HEK293 (cell line): ENCODE data around the gene RBM42.

ENCODE experiments used
- CTCF ChIA-PET: fragments of 350-600 bp; formaldehyde crosslinking; extraction: SDS; loops from one replicate; lab custom pipeline; 2021; ENCODE audit warnings: antibody characterized with exemption; lab: Yijun Ruan, JAX
- POLR2A ChIA-PET: fragments of 300-600 bp; formaldehyde crosslinking; extraction: SDS; loops from one replicate; lab custom pipeline; 2020; ENCODE audit warnings: antibody characterized with exemption, inconsistent platforms; lab: Yijun Ruan, JAX
- H3K27ac ChIP-seq: fragments of 200-500 bp; sonication (Bioruptor generic); 2 replicates; pipeline ENCODE4 v1.5.1; 2014; ENCODE audit warnings: low read depth, low read length, control low read depth, inconsistent platforms; ENCODE audit errors: extremely low read depth
- H3K36me3 ChIP-seq, 2 experiments: fragments of 200-500 bp in 1 of 2; sonication (Bioruptor generic) in 1 of 2; 1 replicate in 1 of 2; 2 replicates in 1 of 2; pipeline ENCODE4 v1.5.1; 2014 to 2017; ENCODE audit warnings: inconsistent platforms in 2 of 2, low read length in 2 of 2; ENCODE audit not compliant: control insufficient read depth in 2 of 2, insufficient read depth in 1 of 2
- H3K4me1 ChIP-seq: fragments of 200-500 bp; sonication (Bioruptor generic); 2 replicates; pipeline ENCODE4 v1.5.1; 2014; ENCODE audit warnings: mild to moderate bottlenecking, low read length, inconsistent platforms; ENCODE audit not compliant: control insufficient read depth, insufficient read depth
- H3K4me3 ChIP-seq: 2 replicates; pipeline ENCODE4 v1.5.1; 2011; ENCODE audit warnings: low read depth, mild to moderate bottlenecking, control low read depth, low read length, moderate library complexity
- H3K9me3 ChIP-seq: fragments of 200-500 bp; sonication (Bioruptor generic); 2 replicates; pipeline ENCODE4 v1.5.1; 2014; ENCODE audit warnings: low read depth, low read length, inconsistent platforms; ENCODE audit not compliant: control insufficient read depth, insufficient read depth
- GLIS1 ChIP-seq: fragments of 450-650 bp; formaldehyde crosslinking; IDR thresholded peaks from 2 replicates; pipeline ENCODE4 v1.5.1; 2016; ENCODE audit warnings: missing biosample characterization, missing genetic modification characterization
- GLIS2 ChIP-seq: fragments of 450-650 bp; formaldehyde crosslinking; IDR thresholded peaks from 2 replicates; pipeline ENCODE4 v1.5.1; 2016; ENCODE audit warnings: missing biosample characterization, missing genetic modification characterization
- HOXD13 ChIP-seq: sonication (generic); formaldehyde crosslinking; IDR thresholded peaks from 2 replicates; pipeline ENCODE4 v1.8.0; 2022; ENCODE audit warnings: missing genetic modification reagents, borderline replicate concordance
- RBAK ChIP-seq: fragments of 450-650 bp; formaldehyde crosslinking; IDR thresholded peaks from 2 replicates; pipeline ENCODE4 v1.5.1; 2016; ENCODE audit warnings: missing biosample characterization, missing genetic modification characterization
- ZEB2 ChIP-seq: fragments of 450-650 bp; formaldehyde crosslinking; IDR thresholded peaks from 2 replicates; pipeline ENCODE4 v1.5.1; 2016; ENCODE audit warnings: missing biosample characterization, missing genetic modification characterization
- ZNF169 ChIP-seq: fragments of 450-650 bp; formaldehyde crosslinking; IDR thresholded peaks from 2 replicates; pipeline ENCODE4 v1.5.1; 2016; ENCODE audit warnings: missing biosample characterization, missing genetic modification characterization
- ZNF175 ChIP-seq: fragments of 450-650 bp; formaldehyde crosslinking; IDR thresholded peaks from 2 replicates; pipeline ENCODE4 v1.5.1; 2016; ENCODE audit warnings: missing biosample characterization, missing genetic modification characterization
- ZNF311 ChIP-seq: fragments of 450-650 bp; formaldehyde crosslinking; IDR thresholded peaks from 2 replicates; pipeline ENCODE4 v1.5.1; 2017; ENCODE audit warnings: missing biosample characterization, missing genetic modification characterization, borderline replicate concordance
- ZNF335 ChIP-seq: fragments of 450-650 bp; formaldehyde crosslinking; conservative IDR thresholded peaks from 2 replicates; pipeline ENCODE4 v1.5.1; 2016; ENCODE audit warnings: missing biosample characterization, missing genetic modification characterization
- ZNF785 ChIP-seq: fragments of 450-650 bp; formaldehyde crosslinking; IDR thresholded peaks from 2 replicates; pipeline ENCODE4 v1.5.1; 2016; ENCODE audit warnings: missing biosample characterization, missing genetic modification characterization
- ZSCAN23 ChIP-seq: fragments of 450-650 bp; formaldehyde crosslinking; IDR thresholded peaks from 2 replicates; pipeline ENCODE4 v1.5.1; 2016; ENCODE audit warnings: missing biosample characterization, missing genetic modification characterization
- TF ChIP-seq, protein P1 (sequence below): fragments of 450-650 bp; formaldehyde crosslinking; IDR thresholded peaks from 2 replicates; pipeline ENCODE4 v1.5.1; 2016; ENCODE audit warnings: missing biosample characterization, missing genetic modification characterization
- TF ChIP-seq, protein P2 (sequence below): fragments of 450-650 bp; formaldehyde crosslinking; conservative IDR thresholded peaks from 2 replicates; pipeline ENCODE4 v1.5.1; 2016; ENCODE audit warnings: low read depth, missing biosample characterization, missing genetic modification characterization
- TF ChIP-seq, protein P3 (sequence below): fragments of 450-650 bp; formaldehyde crosslinking; IDR thresholded peaks from 2 replicates; pipeline ENCODE4 v1.5.1; 2016; ENCODE audit warnings: missing biosample characterization, missing genetic modification characterization
- TF ChIP-seq, protein P4 (sequence below): fragments of 450-650 bp; formaldehyde crosslinking; IDR thresholded peaks from 2 replicates; pipeline ENCODE4 v1.5.1; 2016; ENCODE audit warnings: missing biosample characterization, missing genetic modification characterization
- TF ChIP-seq, protein P5 (sequence below): fragments of 450-650 bp; formaldehyde crosslinking; IDR thresholded peaks from 2 replicates; pipeline ENCODE4 v1.5.1; 2016; ENCODE audit warnings: missing biosample characterization, missing genetic modification characterization

RBM42 gene

DNA sequence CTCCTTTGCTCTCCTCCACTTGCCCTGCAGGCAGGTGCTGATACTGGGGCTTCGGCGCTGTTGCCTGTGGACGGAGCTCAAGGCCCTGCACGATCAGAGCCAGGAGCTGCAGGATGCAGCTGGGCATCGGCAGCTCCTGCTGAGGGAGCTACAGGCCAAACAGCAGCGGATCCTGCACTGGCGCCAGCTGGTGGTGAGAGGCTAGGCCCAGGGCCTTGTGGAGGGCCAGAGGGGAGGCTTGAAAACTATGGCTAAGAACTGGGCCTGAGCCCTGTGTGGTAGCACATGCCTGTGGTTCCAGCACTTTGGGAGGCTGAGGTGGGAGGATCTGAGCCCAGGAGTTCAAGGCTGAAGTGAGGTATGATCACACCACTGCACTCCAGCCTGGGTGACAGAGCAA is 10.0 kb upstream of the RBM42 start:
- 0 out of 2 replicates have a peak, but pooled peaks cover under 1% of the 10 kb centered on the region for H3K4me1 ChIP-seq
- H3K9me3 ChIP-seq = no peaks in the 10 kb centered on the region
- POLR2A ChIA-PET = interaction anchor here (0.6 to 2.1 kb wide), 4 partner anchors 9 to 37 kb away, joined by 3 to 5 read pairs (median 4); partner anchors contain the start of genes COX6B1 and RBM42
- peaks cover 96 to 97% of the 10 kb centered on the region in 2 experiments for H3K36me3 ChIP-seq
- peak overlapping the region; percentile 16; the same call in 1 of the 2 replicates for H3K27ac ChIP-seq
- CTCF ChIA-PET = interaction anchor here (0.6 to 1.3 kb wide), 4 partner anchors 12 to 70 kb away, joined by 3 to 5 read pairs (median 4); no protein-coding TSS in a partner anchor
- 0 out of 2 replicates have a peak, but pooled peaks have one; percentile 23 for TF ChIP-seq GLIS2 (tag by site-specific recombination)
- peak; percentile 60 for TF ChIP-seq GLIS1 (tag by site-specific recombination)
- TF ChIP-seq, protein P1, sequence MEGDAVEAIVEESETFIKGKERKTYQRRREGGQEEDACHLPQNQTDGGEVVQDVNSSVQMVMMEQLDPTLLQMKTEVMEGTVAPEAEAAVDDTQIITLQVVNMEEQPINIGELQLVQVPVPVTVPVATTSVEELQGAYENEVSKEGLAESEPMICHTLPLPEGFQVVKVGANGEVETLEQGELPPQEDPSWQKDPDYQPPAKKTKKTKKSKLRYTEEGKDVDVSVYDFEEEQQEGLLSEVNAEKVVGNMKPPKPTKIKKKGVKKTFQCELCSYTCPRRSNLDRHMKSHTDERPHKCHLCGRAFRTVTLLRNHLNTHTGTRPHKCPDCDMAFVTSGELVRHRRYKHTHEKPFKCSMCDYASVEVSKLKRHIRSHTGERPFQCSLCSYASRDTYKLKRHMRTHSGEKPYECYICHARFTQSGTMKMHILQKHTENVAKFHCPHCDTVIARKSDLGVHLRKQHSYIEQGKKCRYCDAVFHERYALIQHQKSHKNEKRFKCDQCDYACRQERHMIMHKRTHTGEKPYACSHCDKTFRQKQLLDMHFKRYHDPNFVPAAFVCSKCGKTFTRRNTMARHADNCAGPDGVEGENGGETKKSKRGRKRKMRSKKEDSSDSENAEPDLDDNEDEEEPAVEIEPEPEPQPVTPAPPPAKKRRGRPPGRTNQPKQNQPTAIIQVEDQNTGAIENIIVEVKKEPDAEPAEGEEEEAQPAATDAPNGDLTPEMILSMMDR (tag by site-specific recombination) = peak; percentile 84
- no peak for TF ChIP-seq ZNF335 (tag by site-specific recombination)
- H3K4me3 ChIP-seq = no peak overlapping the region

DNA sequence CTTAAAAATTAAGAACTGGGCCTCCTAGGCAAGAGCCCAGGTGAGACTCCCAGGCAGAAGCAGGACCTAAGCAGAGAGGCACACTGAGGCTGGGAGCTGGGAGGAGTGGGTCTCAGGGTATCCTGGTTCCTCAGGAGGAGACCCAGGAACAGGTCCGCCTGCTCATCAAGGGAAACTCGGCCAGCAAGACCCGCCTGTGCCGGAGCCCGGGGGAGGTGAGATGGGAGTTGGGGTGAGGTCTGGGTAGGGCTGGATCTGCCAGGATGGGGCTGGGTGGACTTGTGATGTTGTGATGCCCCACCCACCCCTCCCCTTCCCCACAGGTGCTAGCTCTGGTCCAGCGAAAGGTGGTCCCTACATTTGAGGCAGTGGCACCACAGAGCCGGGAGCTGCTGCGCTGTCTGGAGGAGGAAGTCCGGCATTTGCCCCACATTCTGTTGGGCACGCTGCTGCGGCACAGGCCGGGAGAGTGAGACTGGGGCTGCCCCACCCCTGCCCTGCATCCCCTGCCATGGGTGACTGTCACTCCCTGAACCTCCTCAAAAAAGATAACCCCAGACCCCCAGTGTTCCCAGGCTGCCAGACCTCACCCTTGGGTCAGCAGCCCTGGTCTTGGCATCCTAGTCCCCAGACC is 9.4 kb upstream of the RBM42 start:
- POLR2A ChIA-PET = interaction anchor here (0.6 to 2.1 kb wide), 5 partner anchors 9 to 266 kb away, joined by 3 to 5 read pairs (median 4); partner anchors contain the start of genes COX6B1 and RBM42
- CTCF ChIA-PET = interaction anchor here (0.6 to 1.5 kb wide), 5 partner anchors 13 to 71 kb away, joined by 3 to 7 read pairs (median 4); no protein-coding TSS in a partner anchor
- TF ChIP-seq, protein P2, sequence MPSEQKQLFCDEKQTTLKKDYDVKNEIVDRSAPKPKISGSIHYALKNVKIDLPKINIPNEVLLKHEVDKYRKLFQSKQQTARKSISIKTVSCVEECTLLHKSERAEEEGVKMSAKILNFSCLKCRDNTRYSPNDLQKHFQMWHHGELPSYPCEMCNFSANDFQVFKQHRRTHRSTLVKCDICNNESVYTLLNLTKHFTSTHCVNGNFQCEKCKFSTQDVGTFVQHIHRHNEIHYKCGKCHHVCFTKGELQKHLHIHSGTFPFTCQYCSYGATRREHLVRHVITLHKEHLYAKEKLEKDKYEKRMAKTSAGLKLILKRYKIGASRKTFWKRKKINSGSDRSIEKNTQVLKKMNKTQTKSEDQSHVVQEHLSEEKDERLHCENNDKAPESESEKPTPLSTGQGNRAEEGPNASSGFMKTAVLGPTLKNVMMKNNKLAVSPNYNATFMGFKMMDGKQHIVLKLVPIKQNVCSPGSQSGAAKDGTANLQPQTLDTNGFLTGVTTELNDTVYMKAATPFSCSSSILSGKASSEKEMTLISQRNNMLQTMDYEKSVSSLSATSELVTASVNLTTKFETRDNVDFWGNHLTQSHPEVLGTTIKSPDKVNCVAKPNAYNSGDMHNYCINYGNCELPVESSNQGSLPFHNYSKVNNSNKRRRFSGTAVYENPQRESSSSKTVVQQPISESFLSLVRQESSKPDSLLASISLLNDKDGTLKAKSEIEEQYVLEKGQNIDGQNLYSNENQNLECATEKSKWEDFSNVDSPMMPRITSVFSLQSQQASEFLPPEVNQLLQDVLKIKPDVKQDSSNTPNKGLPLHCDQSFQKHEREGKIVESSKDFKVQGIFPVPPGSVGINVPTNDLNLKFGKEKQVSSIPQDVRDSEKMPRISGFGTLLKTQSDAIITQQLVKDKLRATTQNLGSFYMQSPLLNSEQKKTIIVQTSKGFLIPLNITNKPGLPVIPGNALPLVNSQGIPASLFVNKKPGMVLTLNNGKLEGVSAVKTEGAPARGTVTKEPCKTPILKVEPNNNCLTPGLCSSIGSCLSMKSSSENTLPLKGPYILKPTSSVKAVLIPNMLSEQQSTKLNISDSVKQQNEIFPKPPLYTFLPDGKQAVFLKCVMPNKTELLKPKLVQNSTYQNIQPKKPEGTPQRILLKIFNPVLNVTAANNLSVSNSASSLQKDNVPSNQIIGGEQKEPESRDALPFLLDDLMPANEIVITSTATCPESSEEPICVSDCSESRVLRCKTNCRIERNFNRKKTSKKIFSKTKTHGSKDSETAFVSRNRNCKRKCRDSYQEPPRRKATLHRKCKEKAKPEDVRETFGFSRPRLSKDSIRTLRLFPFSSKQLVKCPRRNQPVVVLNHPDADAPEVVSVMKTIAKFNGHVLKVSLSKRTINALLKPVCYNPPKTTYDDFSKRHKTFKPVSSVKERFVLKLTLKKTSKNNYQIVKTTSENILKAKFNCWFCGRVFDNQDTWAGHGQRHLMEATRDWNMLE (tag by site-specific recombination) = no peak
- TF ChIP-seq ZNF785 (tag by site-specific recombination) (no peak), ZEB2 (tag by site-specific recombination) (no peak), ZSCAN23 (tag by site-specific recombination) (no peak), ZNF311 (tag by site-specific recombination) (no peak), RBAK (tag by site-specific recombination) (no peak), ZNF175 (tag by site-specific recombination) (no peak), ZNF169 (tag by site-specific recombination) (no peak), HOXD13 (CRISPR knock-in tag) (no peak)
- TF ChIP-seq, protein P3, sequence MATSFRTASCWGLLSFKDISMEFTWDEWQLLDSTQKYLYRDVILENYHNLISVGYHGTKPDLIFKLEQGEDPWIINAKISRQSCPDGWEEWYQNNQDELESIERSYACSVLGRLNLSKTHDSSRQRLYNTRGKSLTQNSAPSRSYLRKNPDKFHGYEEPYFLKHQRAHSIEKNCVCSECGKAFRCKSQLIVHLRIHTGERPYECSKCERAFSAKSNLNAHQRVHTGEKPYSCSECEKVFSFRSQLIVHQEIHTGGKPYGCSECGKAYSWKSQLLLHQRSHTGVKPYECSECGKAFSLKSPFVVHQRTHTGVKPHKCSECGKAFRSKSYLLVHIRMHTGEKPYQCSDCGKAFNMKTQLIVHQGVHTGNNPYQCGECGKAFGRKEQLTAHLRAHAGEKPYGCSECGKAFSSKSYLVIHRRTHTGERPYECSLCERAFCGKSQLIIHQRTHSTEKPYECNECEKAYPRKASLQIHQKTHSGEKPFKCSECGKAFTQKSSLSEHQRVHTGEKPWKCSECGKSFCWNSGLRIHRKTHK (tag by site-specific recombination) = no peak
- TF ChIP-seq, protein P4, sequence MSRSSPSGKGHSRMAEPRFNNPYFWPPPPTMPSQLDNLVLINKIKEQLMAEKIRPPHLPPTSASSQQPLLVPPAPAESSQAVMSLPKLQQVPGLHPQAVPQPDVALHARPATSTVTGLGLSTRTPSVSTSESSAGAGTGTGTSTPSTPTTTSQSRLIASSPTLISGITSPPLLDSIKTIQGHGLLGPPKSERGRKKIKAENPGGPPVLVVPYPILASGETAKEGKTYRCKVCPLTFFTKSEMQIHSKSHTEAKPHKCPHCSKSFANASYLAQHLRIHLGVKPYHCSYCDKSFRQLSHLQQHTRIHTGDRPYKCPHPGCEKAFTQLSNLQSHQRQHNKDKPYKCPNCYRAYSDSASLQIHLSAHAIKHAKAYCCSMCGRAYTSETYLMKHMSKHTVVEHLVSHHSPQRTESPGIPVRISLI (tag by site-specific recombination) = no peak
- TF ChIP-seq, protein P1 (tag by site-specific recombination) = no peak
- TF ChIP-seq, protein P5, sequence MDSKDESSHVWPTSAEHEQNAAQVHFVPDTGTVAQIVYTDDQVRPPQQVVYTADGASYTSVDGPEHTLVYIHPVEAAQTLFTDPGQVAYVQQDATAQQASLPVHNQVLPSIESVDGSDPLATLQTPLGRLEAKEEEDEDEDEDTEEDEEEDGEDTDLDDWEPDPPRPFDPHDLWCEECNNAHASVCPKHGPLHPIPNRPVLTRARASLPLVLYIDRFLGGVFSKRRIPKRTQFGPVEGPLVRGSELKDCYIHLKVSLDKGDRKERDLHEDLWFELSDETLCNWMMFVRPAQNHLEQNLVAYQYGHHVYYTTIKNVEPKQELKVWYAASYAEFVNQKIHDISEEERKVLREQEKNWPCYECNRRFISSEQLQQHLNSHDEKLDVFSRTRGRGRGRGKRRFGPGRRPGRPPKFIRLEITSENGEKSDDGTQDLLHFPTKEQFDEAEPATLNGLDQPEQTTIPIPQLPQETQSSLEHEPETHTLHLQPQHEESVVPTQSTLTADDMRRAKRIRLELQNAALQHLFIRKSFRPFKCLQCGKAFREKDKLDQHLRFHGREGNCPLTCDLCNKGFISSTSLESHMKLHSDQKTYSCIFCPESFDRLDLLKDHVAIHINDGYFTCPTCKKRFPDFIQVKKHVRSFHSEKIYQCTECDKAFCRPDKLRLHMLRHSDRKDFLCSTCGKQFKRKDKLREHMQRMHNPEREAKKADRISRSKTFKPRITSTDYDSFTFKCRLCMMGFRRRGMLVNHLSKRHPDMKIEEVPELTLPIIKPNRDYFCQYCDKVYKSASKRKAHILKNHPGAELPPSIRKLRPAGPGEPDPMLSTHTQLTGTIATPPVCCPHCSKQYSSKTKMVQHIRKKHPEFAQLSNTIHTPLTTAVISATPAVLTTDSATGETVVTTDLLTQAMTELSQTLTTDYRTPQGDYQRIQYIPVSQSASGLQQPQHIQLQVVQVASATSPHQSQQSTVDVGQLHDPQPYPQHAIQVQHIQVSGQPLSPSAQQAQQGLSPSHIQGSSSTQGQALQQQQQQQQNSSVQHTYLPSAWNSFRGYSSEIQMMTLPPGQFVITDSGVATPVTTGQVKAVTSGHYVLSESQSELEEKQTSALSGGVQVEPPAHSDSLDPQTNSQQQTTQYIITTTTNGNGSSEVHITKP = no peak

More for the DNA sequence above, 9.4 kb upstream of the RBM42 start:
- Histone ChIP-seq H3K27ac (0 out of 2 replicates have a peak overlapping the region, but pooled peaks have one; percentile 4), H3K36me3 (peaks cover 92 to 97% of the 10 kb centered on the region in 2 experiments), H3K4me3 (no peak overlapping the region), H3K4me1 (no peaks in the 10 kb centered on the region), H3K9me3 (no peaks in the 10 kb centered on the region)
